ENCODE measurements around the gene RGS19. TPM values are rescaled to one million over a fixed set of nuclear protein-coding genes. Genes with fewer than 3 reads are reported as not detected.

Gene RGS19
- total and polyA plus RNA-seq, 4 donors, result 4.9 to 12.9 (median 6.3) TPM

DNA sequence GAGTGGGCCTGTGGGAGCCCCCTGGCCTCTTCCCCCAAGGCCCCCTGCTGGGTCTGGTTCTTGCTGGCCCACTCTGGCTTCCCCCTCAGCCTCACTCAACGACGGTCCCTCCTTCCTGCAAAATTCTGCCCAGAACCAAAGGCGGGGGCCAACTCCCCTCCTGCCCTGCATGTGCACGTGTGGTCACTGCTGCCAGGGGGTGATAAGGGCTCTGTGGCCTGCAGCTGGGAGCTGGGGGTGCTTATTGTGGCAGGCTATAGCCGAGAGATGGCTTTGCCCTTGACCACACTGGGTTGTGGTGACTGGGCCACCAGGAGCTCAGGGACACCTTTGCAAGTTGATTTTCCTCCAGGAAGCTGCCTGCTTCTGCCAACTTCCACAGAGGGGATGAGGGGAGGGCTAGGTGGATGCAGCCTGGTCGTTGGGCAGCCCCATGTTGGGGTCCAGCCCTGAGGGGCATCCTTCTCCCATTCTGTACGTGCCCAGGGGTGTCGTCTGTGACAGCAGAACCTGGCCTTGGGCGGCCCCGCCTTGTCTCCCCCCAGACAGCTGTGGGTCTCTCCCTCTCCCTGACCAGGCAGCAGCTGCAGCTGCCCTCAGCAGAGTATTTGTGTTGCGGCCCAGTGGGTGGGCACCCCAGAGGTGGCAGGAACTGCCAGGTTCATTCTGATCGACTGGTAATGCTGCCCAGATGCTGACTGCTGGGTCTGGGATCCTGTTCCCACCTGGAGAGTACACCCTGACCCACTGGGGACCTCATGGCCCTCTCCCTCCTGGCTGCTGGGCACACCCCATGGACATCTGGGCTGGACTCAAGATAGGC is 10.7 kb downstream of the RGS19 start:
- Histone ChIP-seq H3K36me3 (ENCODE audit: control insufficient read depth in 4 of 4, insufficient read depth in 3 of 4, low read depth in 1 of 4, low read length in 3 of 4) (peaks cover 0 to 7% (median 0%) of the 10 kb centered on the region in 4 donors), H3K9ac (ENCODE audit: low read depth in 1 of 2, low read length in 2 of 2) (no peak overlapping the region), H3K4me3 (ENCODE audit: low read depth in 1 of 3, low read length in 3 of 3) (no peak overlapping the region), H3K27me3 (ENCODE audit: control insufficient read depth in 4 of 4, insufficient read depth in 4 of 4, low read length in 3 of 4) (no peaks in the 10 kb centered on the region), H3K9me3 (ENCODE audit: control insufficient read depth in 4 of 4, low read length in 3 of 4) (no peaks in the 10 kb centered on the region), H3K4me1 (ENCODE audit: control insufficient read depth in 4 of 4, insufficient read depth in 4 of 4, low read length in 3 of 4) (peaks cover 24 to 51% (median 44%) of the 10 kb centered on the region in 4 donors), H3K27ac (ENCODE audit: low read depth in 1 of 2, low read length in 2 of 2) (no peak overlapping the region)
- no peak for DNase-seq (ENCODE audit: low spot score)
- WGBS, result 85% methylated on average over 12 of the region's 12 CpGs
- TF ChIP-seq, protein P1, sequence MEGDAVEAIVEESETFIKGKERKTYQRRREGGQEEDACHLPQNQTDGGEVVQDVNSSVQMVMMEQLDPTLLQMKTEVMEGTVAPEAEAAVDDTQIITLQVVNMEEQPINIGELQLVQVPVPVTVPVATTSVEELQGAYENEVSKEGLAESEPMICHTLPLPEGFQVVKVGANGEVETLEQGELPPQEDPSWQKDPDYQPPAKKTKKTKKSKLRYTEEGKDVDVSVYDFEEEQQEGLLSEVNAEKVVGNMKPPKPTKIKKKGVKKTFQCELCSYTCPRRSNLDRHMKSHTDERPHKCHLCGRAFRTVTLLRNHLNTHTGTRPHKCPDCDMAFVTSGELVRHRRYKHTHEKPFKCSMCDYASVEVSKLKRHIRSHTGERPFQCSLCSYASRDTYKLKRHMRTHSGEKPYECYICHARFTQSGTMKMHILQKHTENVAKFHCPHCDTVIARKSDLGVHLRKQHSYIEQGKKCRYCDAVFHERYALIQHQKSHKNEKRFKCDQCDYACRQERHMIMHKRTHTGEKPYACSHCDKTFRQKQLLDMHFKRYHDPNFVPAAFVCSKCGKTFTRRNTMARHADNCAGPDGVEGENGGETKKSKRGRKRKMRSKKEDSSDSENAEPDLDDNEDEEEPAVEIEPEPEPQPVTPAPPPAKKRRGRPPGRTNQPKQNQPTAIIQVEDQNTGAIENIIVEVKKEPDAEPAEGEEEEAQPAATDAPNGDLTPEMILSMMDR (IDR thresholded peaks at IDR 0.05; ENCODE audit: low read depth, low read length, missing input control), result no peak
- TF ChIP-seq FOXA2 (IDR thresholded peaks at IDR 0.05) (no peak), REST (IDR thresholded peaks at IDR 0.05) (no peak), RXRA (IDR thresholded peaks at IDR 0.05) (no peak)

DNA sequence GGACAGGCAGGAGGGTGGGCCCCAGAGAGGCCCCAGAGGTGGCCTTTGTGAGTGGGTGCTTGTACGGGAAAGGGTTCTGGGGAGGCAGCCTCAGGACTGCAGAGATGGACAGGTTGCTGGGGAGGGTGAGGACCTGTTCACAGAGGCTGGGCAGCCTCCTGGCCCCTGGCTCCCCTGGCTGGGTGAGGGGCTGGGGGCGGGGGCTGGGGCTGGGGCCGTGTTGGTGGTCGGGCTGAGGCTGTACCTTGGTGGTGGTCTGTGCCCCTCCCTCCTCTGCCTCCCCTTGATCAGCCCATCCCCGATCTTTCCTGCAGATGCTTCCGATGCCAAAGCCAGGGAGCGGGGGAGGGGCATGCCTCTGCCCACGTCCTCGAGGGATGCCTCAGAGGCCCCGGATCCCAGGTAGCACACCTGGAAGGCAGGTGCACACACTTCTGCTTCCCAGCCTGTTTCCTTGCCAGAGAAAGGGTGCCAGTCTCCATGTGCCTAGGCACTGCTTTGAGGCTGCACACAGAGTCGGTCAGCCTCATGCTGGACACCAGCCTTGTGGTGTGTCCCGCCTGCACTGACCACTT is 11.5 kb downstream of the RGS19 start:
- Histone ChIP-seq H3K36me3 (ENCODE audit: control insufficient read depth in 4 of 4, insufficient read depth in 3 of 4, low read depth in 1 of 4, low read length in 3 of 4) (peaks cover 0 to 6% (median 0%) of the 10 kb centered on the region in 4 donors), H3K27me3 (ENCODE audit: control insufficient read depth in 4 of 4, insufficient read depth in 4 of 4, low read length in 3 of 4) (no peaks in the 10 kb centered on the region), H3K27ac (ENCODE audit: low read depth in 1 of 2, low read length in 2 of 2) (no peak overlapping the region), H3K4me3 (ENCODE audit: low read depth in 1 of 3, low read length in 3 of 3) (no peak overlapping the region), H3K4me1 (ENCODE audit: control insufficient read depth in 4 of 4, insufficient read depth in 4 of 4, low read length in 3 of 4) (peaks cover 24 to 56% (median 47%) of the 10 kb centered on the region in 4 donors), H3K9ac (ENCODE audit: low read depth in 1 of 2, low read length in 2 of 2) (no peak overlapping the region), H3K9me3 (ENCODE audit: control insufficient read depth in 4 of 4, low read length in 3 of 4) (no peaks in the 10 kb centered on the region)
- 84% methylated on average over 12 of the region's 12 CpGs for WGBS
- no peak for DNase-seq (ENCODE audit: low spot score)
- TF ChIP-seq EGR1 (IDR thresholded peaks at IDR 0.05; ENCODE audit: low read depth in 2 of 2) (no peak), FOXA1 (IDR thresholded peaks at IDR 0.05) (no peak), YY1 (IDR thresholded peaks at IDR 0.05) (no peak), FOXA2 (IDR thresholded peaks at IDR 0.05) (no peak), TAF1 (conservative IDR thresholded peaks at IDR 0.05) (no peak), HNF4G (IDR thresholded peaks at IDR 0.05) (no peak), REST (IDR thresholded peaks at IDR 0.05) (no peak), HNF4A (conservative IDR thresholded peaks at IDR 0.05) (no peak), RXRA (IDR thresholded peaks at IDR 0.05) (no peak)
- TF ChIP-seq, protein P2, sequence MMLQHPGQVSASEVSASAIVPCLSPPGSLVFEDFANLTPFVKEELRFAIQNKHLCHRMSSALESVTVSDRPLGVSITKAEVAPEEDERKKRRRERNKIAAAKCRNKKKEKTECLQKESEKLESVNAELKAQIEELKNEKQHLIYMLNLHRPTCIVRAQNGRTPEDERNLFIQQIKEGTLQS (IDR thresholded peaks at IDR 0.05), result no peak
- TF ChIP-seq, protein P3, sequence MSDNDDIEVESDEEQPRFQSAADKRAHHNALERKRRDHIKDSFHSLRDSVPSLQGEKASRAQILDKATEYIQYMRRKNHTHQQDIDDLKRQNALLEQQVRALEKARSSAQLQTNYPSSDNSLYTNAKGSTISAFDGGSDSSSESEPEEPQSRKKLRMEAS (IDR thresholded peaks at IDR 0.05), result no peak
- TF ChIP-seq, protein P1 (IDR thresholded peaks at IDR 0.05; ENCODE audit: low read depth, low read length, missing input control), result no peak

Data from liver (tissue), 9 donors.